Neural progenitor cell (in vitro differentiated cells): Measurements from ENCODE around the gene IL1RAPL1.

Experiments
- EZH2 ChIP-seq: fragments of 200-600 bp; sonication (generic); IDR thresholded peaks from 2 replicates; pipeline ENCODE4 v1.6.1; 2017; ENCODE audit warnings: antibody characterized with exemption, mild to moderate bottlenecking, moderate library complexity
- TF ChIP-seq, protein P1 (sequence below): fragments of 200-600 bp; sonication (generic); IDR thresholded peaks from 2 replicates; pipeline ENCODE4 v1.5.1; 2017; ENCODE audit warnings: antibody characterized with exemption, mild to moderate bottlenecking

DNA sequence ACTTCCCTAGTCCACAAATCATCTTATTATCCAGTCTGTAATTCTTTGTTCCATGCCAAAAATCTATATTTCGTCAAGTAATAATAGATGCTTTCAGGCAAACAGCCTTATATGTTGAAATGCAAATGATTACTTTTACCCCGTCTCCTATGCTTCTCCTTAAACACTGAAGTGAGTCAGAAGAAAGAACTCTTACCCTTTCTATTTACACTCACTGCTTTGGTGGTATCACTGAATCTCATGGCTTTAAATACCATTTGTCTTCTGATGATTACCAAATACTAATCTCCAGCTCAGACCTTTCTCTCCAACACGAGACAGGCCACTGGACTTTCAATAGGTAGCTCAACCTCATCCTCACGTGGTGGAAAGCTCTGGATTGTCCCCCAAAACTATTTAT lies 558.1 kb downstream of the IL1RAPL1 start:
- TF ChIP-seq, protein P1, sequence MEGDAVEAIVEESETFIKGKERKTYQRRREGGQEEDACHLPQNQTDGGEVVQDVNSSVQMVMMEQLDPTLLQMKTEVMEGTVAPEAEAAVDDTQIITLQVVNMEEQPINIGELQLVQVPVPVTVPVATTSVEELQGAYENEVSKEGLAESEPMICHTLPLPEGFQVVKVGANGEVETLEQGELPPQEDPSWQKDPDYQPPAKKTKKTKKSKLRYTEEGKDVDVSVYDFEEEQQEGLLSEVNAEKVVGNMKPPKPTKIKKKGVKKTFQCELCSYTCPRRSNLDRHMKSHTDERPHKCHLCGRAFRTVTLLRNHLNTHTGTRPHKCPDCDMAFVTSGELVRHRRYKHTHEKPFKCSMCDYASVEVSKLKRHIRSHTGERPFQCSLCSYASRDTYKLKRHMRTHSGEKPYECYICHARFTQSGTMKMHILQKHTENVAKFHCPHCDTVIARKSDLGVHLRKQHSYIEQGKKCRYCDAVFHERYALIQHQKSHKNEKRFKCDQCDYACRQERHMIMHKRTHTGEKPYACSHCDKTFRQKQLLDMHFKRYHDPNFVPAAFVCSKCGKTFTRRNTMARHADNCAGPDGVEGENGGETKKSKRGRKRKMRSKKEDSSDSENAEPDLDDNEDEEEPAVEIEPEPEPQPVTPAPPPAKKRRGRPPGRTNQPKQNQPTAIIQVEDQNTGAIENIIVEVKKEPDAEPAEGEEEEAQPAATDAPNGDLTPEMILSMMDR, result no peak
- no peak for TF ChIP-seq EZH2
